22Rv1 (cell line): ENCODE measurements around the gene MMD2.

Experiments used
- ZFX ChIP-seq: fragments of 450-650 bp; IDR thresholded peaks from 2 replicates; pipeline ENCODE4 v1.6.1; 2017; ENCODE audit warnings: antibody characterized with exemption, borderline replicate concordance
- TF ChIP-seq, protein P1 (sequence below): fragments of 450-650 bp; IDR thresholded peaks from 2 replicates; pipeline ENCODE4 v1.5.1; 2017; ENCODE audit warnings: mild to moderate bottlenecking

DNA sequence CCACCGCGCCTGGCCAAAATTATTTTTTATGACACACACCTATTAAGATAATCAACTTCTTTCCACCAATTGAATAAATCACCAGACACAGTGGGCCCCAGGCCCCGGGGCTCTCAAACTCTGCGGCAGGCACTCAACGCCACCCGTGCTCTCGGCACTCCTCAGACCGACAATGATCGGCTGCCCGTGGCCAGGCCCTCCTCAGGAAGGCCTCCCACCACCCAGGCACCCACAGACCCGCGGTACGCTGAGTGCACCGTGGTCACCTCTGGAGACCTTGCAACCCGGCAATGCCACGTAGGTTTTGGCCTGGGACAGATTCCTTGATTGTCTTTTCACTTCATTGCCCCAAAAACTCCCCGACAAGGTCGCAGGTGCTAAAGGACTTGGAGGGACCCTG, 82.4 kb downstream of the MMD2 start:
- TF ChIP-seq, protein P1, sequence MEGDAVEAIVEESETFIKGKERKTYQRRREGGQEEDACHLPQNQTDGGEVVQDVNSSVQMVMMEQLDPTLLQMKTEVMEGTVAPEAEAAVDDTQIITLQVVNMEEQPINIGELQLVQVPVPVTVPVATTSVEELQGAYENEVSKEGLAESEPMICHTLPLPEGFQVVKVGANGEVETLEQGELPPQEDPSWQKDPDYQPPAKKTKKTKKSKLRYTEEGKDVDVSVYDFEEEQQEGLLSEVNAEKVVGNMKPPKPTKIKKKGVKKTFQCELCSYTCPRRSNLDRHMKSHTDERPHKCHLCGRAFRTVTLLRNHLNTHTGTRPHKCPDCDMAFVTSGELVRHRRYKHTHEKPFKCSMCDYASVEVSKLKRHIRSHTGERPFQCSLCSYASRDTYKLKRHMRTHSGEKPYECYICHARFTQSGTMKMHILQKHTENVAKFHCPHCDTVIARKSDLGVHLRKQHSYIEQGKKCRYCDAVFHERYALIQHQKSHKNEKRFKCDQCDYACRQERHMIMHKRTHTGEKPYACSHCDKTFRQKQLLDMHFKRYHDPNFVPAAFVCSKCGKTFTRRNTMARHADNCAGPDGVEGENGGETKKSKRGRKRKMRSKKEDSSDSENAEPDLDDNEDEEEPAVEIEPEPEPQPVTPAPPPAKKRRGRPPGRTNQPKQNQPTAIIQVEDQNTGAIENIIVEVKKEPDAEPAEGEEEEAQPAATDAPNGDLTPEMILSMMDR = no peak
- TF ChIP-seq ZFX = no peak
